Measurements from ENCODE around the gene MYL4.
"Not testable (repeated sequence)": the region's sequence is repeated elsewhere in the genome, so short reads cannot be mapped to it uniquely, and the experiment has no call there.

The MYL4 gene

DNA sequence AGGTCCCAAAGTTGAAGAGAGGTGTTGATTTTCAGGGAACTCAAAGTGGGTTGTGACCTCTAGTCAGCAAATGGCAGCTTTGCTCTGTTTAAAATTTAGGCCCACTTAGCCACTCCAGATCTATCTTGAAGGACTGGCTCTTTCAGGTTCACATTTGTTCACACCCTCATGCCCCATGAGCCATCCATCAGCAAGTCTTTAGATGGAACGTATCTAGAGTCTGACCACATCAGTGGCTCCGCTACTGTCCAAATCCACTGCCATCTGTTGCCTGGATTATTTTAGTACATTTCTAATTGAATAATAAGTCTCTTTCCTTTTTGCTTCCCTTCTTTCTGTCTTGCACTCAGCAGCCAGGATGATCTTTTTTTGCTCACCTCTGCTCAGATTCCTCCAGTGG, 55.0 kb downstream of the MYL4 start:
- DNase-seq (ENCODE audit: low spot score): no peak
- Histone ChIP-seq H3K27ac (no peak overlapping the region), H3K4me3 (no peak overlapping the region)
- TF ChIP-seq, protein P1, sequence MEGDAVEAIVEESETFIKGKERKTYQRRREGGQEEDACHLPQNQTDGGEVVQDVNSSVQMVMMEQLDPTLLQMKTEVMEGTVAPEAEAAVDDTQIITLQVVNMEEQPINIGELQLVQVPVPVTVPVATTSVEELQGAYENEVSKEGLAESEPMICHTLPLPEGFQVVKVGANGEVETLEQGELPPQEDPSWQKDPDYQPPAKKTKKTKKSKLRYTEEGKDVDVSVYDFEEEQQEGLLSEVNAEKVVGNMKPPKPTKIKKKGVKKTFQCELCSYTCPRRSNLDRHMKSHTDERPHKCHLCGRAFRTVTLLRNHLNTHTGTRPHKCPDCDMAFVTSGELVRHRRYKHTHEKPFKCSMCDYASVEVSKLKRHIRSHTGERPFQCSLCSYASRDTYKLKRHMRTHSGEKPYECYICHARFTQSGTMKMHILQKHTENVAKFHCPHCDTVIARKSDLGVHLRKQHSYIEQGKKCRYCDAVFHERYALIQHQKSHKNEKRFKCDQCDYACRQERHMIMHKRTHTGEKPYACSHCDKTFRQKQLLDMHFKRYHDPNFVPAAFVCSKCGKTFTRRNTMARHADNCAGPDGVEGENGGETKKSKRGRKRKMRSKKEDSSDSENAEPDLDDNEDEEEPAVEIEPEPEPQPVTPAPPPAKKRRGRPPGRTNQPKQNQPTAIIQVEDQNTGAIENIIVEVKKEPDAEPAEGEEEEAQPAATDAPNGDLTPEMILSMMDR (IDR thresholded peaks at IDR 0.05): no peak

DNA sequence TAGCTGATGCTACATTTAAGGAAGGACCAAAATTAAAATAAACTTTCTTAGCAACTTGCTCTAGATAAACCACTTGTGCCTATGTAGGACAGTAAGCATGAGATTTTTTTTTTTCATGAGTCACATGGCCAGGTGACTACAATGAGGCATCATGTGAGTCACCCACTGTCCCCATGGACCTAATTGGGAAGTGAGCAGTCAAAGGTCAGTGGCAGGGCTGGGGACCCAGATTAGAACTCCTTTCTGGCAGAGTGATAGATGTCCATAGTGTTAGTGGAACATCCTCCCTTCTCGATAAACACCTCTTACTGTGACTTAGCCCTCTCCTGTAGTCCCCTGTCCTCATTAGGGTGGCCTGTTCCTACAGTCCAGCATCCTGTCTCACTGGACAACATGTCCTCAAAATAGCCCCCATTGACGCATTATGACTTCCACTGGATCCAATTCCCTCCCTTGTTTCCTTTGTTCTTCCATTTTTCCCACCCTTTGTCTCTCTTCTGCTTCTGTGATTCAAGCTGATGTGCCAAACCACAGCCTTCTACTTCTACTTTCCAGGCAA, 56.9 kb downstream of the MYL4 start:
- H3K4me3 ChIP-seq: no peak overlapping the region
- TF ChIP-seq, protein P1 (IDR thresholded peaks at IDR 0.05): no peak
- peak overlapping the region; percentile 44 to 81 for H3K27ac ChIP-seq
- no peak for DNase-seq (ENCODE audit: low spot score)

DNA sequence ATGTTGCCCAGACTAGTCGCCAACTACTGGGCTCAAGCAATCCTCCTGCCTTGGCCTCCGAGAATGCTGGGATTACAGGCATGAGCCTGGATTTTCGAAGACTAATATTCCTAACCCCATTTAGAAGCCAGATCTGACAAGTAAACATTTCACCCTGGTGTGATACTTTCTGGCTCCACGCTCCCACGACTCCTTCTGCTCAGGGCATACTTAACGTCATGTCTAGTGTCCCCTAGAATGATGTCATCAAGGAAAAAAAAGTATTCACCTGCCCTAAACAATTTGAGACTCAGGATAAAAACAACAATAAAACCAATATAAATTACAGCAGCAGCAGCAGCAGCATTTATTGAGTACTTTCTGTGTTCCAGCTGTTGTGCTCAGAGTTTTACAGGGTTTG, 57.6 kb downstream of the MYL4 start:
- Histone ChIP-seq H3K4me3 (no peak overlapping the region), H3K27ac (peak overlapping the region; percentile 36 to 81)
- DNase-seq (ENCODE audit: low spot score): no peak
- TF ChIP-seq, protein P1 (IDR thresholded peaks at IDR 0.05): no peak

DNA sequence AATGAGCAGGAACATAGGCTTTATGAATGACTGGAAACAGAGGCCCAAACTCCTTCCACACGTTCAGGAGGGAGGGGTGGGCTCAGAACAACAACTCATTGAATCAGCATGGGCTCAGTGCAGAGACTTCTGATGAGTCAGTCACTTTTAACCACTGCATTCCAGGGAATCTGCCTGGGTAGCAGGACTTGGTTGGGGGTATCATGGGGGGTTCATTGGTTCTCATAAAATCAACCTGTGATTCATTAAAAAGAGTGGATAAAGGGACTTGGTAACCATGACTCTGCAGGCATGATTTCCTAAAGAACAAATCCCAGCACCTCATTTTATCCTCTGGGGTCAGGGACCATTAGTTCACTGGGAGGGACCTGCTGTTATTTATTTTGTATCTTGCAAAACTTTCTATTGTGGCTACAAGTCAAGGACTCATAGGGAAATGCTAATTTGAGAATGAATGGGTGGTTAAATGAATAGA, 58.2 kb downstream of the MYL4 start:
- Histone ChIP-seq H3K4me3 (no peak overlapping the region), H3K27ac (peak overlapping the region; percentile 36 to 81)
- DNase-seq (ENCODE audit: low spot score): no peak
- TF ChIP-seq, protein P1 (IDR thresholded peaks at IDR 0.05): no peak

DNA sequence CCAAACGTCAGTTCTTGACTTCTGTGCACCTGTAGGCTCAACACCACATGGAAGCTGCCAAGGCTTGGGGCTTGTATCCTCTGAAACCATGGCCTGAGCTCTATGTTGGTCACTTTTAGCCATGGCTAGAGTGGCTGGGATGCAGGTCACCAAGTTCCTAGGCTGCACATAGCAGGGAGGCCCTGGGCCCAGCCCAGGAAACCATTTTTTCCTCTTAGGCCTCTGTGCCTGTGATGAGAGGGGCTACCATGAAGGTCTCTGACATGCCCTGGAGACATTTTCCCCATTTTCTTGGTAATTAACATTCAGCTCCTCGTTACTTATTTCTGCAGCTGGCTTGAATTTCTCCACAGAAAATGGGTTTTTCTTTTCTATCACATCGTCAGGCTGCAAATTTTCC, 59.8 kb downstream of the MYL4 start:
- not testable (repeated sequence) for H3K4me3 ChIP-seq; DNase-seq (ENCODE audit: low spot score)
- H3K27ac ChIP-seq: peak overlapping the region in 1 of 2 donors; percentile 81

DNA sequence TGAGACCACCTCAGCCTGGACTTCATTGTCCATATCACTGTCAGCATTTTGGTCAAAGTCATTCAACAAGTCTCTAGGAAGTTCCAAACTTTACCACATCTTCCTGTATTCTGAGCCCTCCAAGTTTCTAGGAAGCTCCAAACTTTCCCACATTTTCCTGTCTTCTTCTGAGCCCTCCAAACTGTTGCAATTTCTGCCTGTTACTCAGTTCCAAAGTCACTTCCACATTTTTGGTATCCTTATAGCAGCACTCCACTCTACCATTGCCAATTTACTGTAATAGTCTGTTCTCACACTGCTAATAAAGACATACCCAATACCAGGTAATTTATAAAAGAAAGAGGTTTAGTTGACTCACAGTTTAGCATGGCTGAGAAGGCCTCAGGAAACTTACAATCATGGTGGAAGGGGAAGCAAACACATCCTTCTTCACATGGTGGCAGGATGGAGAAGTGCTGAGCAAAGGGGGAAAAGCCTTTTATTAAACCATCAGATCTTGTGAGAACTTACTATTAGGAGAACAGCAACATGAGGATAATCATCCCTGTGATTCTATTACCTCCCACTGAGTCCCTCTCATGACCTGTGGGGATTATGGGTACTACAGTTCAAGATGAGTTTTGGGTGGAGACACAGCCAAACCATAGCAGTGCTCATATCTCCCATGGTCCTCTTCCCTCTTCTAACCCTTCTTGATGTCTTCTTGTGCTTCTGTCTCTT, 60.6 kb downstream of the MYL4 start:
- H3K4me3 ChIP-seq; DNase-seq (ENCODE audit: low spot score): not testable (repeated sequence)
- peak overlapping the region; percentile 12 to 81 for H3K27ac ChIP-seq

DNA sequence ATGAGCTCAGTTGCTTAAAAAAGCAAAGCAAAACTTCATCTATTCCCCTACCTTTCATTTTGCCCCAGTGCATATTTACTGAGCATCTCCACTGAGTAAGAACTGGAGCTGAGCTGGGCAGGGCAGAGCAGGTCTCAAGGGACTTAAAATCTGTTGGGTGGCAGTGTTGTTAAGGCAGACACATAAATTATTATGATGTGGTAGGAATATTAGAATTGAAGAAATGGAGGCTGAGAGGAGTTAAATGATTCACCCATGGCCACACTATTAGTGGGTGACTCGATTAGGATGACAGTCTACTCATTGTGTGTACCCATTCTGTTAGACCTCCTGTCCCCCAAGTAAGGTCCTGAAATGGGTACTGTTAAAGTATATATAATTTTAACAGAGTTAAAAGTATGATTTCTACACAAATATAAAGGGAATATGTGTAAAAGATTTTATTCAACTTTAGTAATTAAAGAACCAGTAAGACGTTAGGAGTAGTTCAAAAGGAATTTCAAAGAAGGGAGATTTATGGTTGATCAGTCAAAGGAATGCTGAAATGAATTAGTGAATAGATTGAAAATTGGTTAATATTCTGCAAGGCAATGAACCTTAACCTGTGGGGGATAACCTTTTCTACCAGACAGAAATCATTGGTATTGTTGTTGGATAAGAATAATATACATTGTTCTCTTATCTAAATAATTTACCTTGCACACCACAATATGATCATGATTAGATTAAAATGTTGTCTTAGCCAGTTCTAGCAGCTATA, 62.0 kb downstream of the MYL4 start:
- H3K27ac ChIP-seq: peak overlapping the region in 1 of 2 donors; percentile 81
- TF ChIP-seq, protein P1 (IDR thresholded peaks at IDR 0.05): no peak

More for the DNA sequence above, 62.0 kb downstream of the MYL4 start:
- H3K4me3 ChIP-seq: no peak overlapping the region
- no peak for DNase-seq (ENCODE audit: low spot score)

Measured in coronary artery (tissue), 2 donors.